Measurements from ENCODE around the gene RSRC2. TPM values are rescaled to one million over a fixed set of nuclear protein-coding genes. Genes with fewer than 3 reads are reported as not detected.

The RSRC2 gene
- total RNA-seq, 5 donors from 2014 or later (not counting 1 experiment from before 2014, with no cell fraction given): 92.8 to 237 (median 108) TPM

- ChIA-PET CTCF (no interaction called here), POLR2A (interaction anchor here in 1 of 2 donors (0.6 kb wide), 1 partner anchor 13 kb away, joined by 3 read pairs; no protein-coding TSS in a partner anchor)
- Histone ChIP-seq H3K4me1 (ENCODE audit: control insufficient read depth in 1 of 2, extremely low read depth in 1 of 2, insufficient read depth in 2 of 2, low read length in 2 of 2) (peaks cover 18 to 33% of the 10 kb centered on the region in 2 experiments), H3K27ac (ENCODE audit: low read length) (no peak overlapping the region), H3K9me3 (no peaks in the 10 kb centered on the region), H3K4me3 (ENCODE audit: control insufficient read depth in 1 of 2, extremely low read depth in 1 of 2, low read length in 1 of 2) (no peak overlapping the region), H3K27me3 (replicated peaks in 1 of 2; ENCODE audit: control insufficient read depth in 2 of 2, extremely low read depth in 1 of 2, insufficient read depth in 2 of 2, low read length in 1 of 2) (no peaks in the 10 kb centered on the region), H3K36me3 (ENCODE audit: control insufficient read depth in 2 of 2, extremely low read depth in 1 of 2, insufficient read depth in 1 of 2, low read length in 1 of 2) (no peaks in the 10 kb centered on the region)
- Mint-ChIP-seq H3K27ac (peak overlapping the region in 1 of 2 donors; percentile 22), H3K9me3 (no peaks in the 10 kb centered on the region), H3K4me3 (peak overlapping the region in 1 of 3 donors; percentile 46), H3K4me1 (peaks cover 26 to 39% (median 34%) of the 10 kb centered on the region in 3 donors), H3K36me3 (no peaks in the 10 kb centered on the region), H3K27me3 (no peaks in the 10 kb centered on the region)
- 62% methylated on average over 4 of the region's 6 CpGs for WGBS (ENCODE audit: insufficient coverage)
- DNase-seq (no peak), ATAC-seq (replicated peaks in 1 of 4) (no peak)
These were observed 72.0 kb downstream of the RSRC2 start for GRCh38 chr12:122454739-122455138.

- Mint-ChIP-seq H3K4me1 (peaks cover 26 to 39% (median 34%) of the 10 kb centered on the region in 3 donors), H3K27ac (peak overlapping the region; percentile 94 to 100), H3K9me3 (no peaks in the 10 kb centered on the region), H3K27me3 (no peaks in the 10 kb centered on the region), H3K36me3 (no peaks in the 10 kb centered on the region), H3K4me3 (peak overlapping the region in 2 of 3 donors; percentile 66 to 71)
- no peak overlapping the region for H3K4me3 ChIP-seq (ENCODE audit: control insufficient read depth in 1 of 2, extremely low read depth in 1 of 2, low read length in 1 of 2)
- no peak for ATAC-seq (replicated peaks in 1 of 4)
- POLR2A ChIA-PET: interaction anchor here in 1 of 2 donors (0.6 kb wide), 2 partner anchors 14 to 129 kb away, joined by 3 read pairs; no protein-coding TSS in a partner anchor
- no peak for DNase-seq
- CTCF ChIA-PET: no interaction called here
- no peaks in the 10 kb centered on the region for H3K27me3 ChIP-seq (replicated peaks in 1 of 2; ENCODE audit: control insufficient read depth in 2 of 2, extremely low read depth in 1 of 2, insufficient read depth in 2 of 2, low read length in 1 of 2)
- 98% methylated on average over 7 of the region's 12 CpGs for WGBS (ENCODE audit: insufficient coverage)
- H3K27ac ChIP-seq (ENCODE audit: low read length): peak overlapping the region; percentile 66
- no peaks in the 10 kb centered on the region for H3K36me3 ChIP-seq (ENCODE audit: control insufficient read depth in 2 of 2, extremely low read depth in 1 of 2, insufficient read depth in 1 of 2, low read length in 1 of 2)
- no peaks in the 10 kb centered on the region for H3K9me3 ChIP-seq
- H3K4me1 ChIP-seq (ENCODE audit: control insufficient read depth in 1 of 2, extremely low read depth in 1 of 2, insufficient read depth in 2 of 2, low read length in 2 of 2): peaks cover 18 to 33% of the 10 kb centered on the region in 2 experiments
These were observed 72.5 kb downstream of the RSRC2 start for GRCh38 chr12:122454250-122454721.

Other genes starting within 250 kb of the RSRC2 start
- gene CLIP1, start 104.3 kb downstream of the RSRC2 start, total RNA-seq: 10 to 100 TPM; 47.2 to 69.5 (median 59.4) TPM
- 10 to 100 TPM; 41.9 to 49.5 (median 45.3) TPM for gene ZCCHC8, start 26.0 kb downstream of the RSRC2 start, total RNA-seq
- gene KNTC1, start 313 bp upstream of the RSRC2 start, total RNA-seq: 10 to 100 TPM; 26.2 to 35.7 (median 29.2) TPM
- under 1 TPM in 1 of 5 donors, not detected in 4; 0.23 TPM for gene HCAR2, start 176.4 kb upstream of the RSRC2 start, total RNA-seq
- gene HCAR3, start 189.9 kb upstream of the RSRC2 start, total RNA-seq: not detected
- gene HCAR1, start 203.9 kb upstream of the RSRC2 start, total RNA-seq: under 1 TPM in 2 of 5 donors, not detected in 3; 0.06 to 0.19 TPM
- gene DENR, start 225.9 kb upstream of the RSRC2 start, total RNA-seq: 10 to 100 TPM; 36.6 to 50.6 (median 44.7) TPM
- gene CCDC62, start 247.6 kb upstream of the RSRC2 start, total RNA-seq: 1 to 10 TPM in 2 of 5 donors, under 1 TPM in 3; 0.70 to 1.5 (median 0.90) TPM